Neutrophil (primary cell): Measurements from ENCODE around the gene TRIM4.

Source experiments
- H3K27ac ChIP-seq: fragments of 200-600 bp; sonication (generic); 2 replicates; pipeline ENCODE4 v1.5.1; 2016; ENCODE audit warnings: mild to moderate bottlenecking, moderate library complexity
- H3K27me3 ChIP-seq: fragments of 200-600 bp; sonication (generic); 2 replicates; pipeline ENCODE4 v1.6.0; 2016; ENCODE audit warnings: mild to moderate bottlenecking
- H3K36me3 ChIP-seq: fragments of 200-600 bp; sonication (generic); 2 replicates; pipeline ENCODE4 v1.5.1; 2017
- H3K4me1 ChIP-seq, 2 experiments: fragments of 200-600 bp in 1 of 2; sonication (generic) in 1 of 2; 1 replicate in 1 of 2; 2 replicates in 1 of 2; pipeline versions ENCODE4 v1.5.1 to v1.6.1; 2013 to 2016; ENCODE audit warnings: low read depth in 1 of 2, low read length in 1 of 2, mild to moderate bottlenecking in 1 of 2, moderate library complexity in 1 of 2; ENCODE audit not compliant: control insufficient read depth in 1 of 2, insufficient read depth in 1 of 2
- H3K4me3 ChIP-seq, 2 experiments: fragments of 200-600 bp in 1 of 2; sonication (generic) in 1 of 2; 1 replicate in 1 of 2; 2 replicates in 1 of 2; pipeline ENCODE4 v1.5.1; 2013 to 2016; ENCODE audit warnings: low read depth in 1 of 2, low read length in 1 of 2, mild to moderate bottlenecking in 1 of 2, moderate library complexity in 1 of 2
- H3K9me3 ChIP-seq: fragments of 200-600 bp; sonication (generic); 2 replicates; pipeline ENCODE4 v1.5.1; 2016
- TF ChIP-seq, protein P1 (sequence below): fragments of 200-600 bp; sonication (generic); IDR thresholded peaks from 2 replicates; pipeline ENCODE4 v1.5.1; 2016; ENCODE audit warnings: antibody characterized with exemption

TRIM4 gene

DNA sequence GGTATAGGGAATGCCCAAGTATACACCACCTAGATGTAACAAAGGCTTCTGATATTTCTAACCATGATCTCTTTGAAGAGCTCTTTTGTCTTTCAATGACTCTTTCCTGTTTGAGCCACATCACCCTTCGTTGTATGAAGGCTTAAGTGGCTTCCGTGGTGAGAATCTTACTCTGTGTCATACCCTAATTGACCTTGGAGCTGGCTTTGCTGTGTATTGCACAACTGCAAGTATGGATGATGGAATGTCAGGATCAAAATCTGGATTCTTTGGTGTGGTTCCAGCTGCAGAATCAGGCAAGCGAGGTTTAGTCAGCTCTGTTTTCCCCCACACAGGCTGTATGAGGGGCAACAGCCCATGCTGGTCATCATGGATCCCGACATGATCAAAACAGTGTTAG is 75.5 kb downstream of the TRIM4 start:
- H3K27ac ChIP-seq = no peak overlapping the region
- no peaks in the 10 kb centered on the region for H3K9me3 ChIP-seq
- H3K4me3 ChIP-seq = no peak overlapping the region
- no peaks in the 10 kb centered on the region for H3K27me3 ChIP-seq
- no peaks in the 10 kb centered on the region for H3K4me1 ChIP-seq
- TF ChIP-seq, protein P1, sequence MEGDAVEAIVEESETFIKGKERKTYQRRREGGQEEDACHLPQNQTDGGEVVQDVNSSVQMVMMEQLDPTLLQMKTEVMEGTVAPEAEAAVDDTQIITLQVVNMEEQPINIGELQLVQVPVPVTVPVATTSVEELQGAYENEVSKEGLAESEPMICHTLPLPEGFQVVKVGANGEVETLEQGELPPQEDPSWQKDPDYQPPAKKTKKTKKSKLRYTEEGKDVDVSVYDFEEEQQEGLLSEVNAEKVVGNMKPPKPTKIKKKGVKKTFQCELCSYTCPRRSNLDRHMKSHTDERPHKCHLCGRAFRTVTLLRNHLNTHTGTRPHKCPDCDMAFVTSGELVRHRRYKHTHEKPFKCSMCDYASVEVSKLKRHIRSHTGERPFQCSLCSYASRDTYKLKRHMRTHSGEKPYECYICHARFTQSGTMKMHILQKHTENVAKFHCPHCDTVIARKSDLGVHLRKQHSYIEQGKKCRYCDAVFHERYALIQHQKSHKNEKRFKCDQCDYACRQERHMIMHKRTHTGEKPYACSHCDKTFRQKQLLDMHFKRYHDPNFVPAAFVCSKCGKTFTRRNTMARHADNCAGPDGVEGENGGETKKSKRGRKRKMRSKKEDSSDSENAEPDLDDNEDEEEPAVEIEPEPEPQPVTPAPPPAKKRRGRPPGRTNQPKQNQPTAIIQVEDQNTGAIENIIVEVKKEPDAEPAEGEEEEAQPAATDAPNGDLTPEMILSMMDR = no peak
- H3K36me3 ChIP-seq = no peaks in the 10 kb centered on the region

DNA sequence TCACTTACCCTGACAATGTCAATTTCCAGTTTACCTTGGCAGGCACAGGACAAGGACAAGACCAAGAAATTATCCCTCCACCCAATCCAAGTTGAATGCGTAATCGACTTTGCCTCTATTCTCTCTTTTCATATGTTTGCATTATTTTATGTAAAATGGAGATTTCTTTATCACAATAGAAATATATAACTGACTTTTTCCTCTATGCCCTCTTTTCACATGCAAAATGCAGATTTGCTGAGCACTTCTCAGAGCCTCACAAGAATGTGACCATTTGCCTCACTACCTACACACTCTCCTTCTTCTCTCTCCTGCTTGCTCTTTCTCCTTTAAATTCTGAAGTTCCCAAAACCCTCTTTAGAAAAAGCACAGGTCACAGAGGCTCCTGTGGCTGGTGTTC is 76.4 kb downstream of the TRIM4 start:
- Histone ChIP-seq H3K4me3 (no peak overlapping the region), H3K4me1 (no peaks in the 10 kb centered on the region), H3K27me3 (no peaks in the 10 kb centered on the region), H3K9me3 (no peaks in the 10 kb centered on the region), H3K27ac (no peak overlapping the region), H3K36me3 (no peaks in the 10 kb centered on the region)
- TF ChIP-seq, protein P1 = no peak
